ENCODE results near the gene TMEM184B.

TMEM184B gene

GRCh38 chr22:38296372-38296771, 23.6 kb upstream of the TMEM184B start:
- H3K4me3 Mint-ChIP-seq = no peak overlapping the region
- no peaks in the 10 kb centered on the region for H3K27me3 Mint-ChIP-seq
- H3K27ac Mint-ChIP-seq = no peak overlapping the region
- DNase-seq = no peak
- no peaks in the 10 kb centered on the region for H3K9me3 Mint-ChIP-seq
- no peaks in the 10 kb centered on the region for H3K4me1 Mint-ChIP-seq
- no peak for ATAC-seq
- H3K36me3 Mint-ChIP-seq (ENCODE audit: low read depth) = peaks cover 17% of the 10 kb centered on the region

- ATAC-seq (no peak), DNase-seq (no peak)
- no peaks in the 10 kb centered on the region for H3K4me1 Mint-ChIP-seq
- H3K9me3 Mint-ChIP-seq = no peaks in the 10 kb centered on the region
- no peak overlapping the region for H3K27ac Mint-ChIP-seq
- H3K27me3 Mint-ChIP-seq = no peaks in the 10 kb centered on the region
- no peak overlapping the region for H3K4me3 Mint-ChIP-seq
- H3K36me3 Mint-ChIP-seq (ENCODE audit: low read depth) = peaks cover 14% of the 10 kb centered on the region
Measured at GRCh38 chr22:38295863-38296262, 23.1 kb upstream of the TMEM184B start.

- H3K27me3 Mint-ChIP-seq = no peaks in the 10 kb centered on the region
- no peaks in the 10 kb centered on the region for H3K4me1 Mint-ChIP-seq
- DNase-seq (no peak), ATAC-seq (no peak)
- H3K27ac Mint-ChIP-seq = no peak overlapping the region
- no peaks in the 10 kb centered on the region for H3K9me3 Mint-ChIP-seq
- H3K36me3 Mint-ChIP-seq (ENCODE audit: low read depth) = peaks cover 11% of the 10 kb centered on the region
- H3K4me3 Mint-ChIP-seq = no peak overlapping the region
Measured at GRCh38 chr22:38295339-38295738, 22.5 kb upstream of the TMEM184B start.

- peaks cover 5% of the 10 kb centered on the region for H3K36me3 Mint-ChIP-seq (ENCODE audit: low read depth)
- no peaks in the 10 kb centered on the region for H3K27me3 Mint-ChIP-seq
- H3K27ac Mint-ChIP-seq = no peak overlapping the region
- no peaks in the 10 kb centered on the region for H3K9me3 Mint-ChIP-seq
- no peak for ATAC-seq
- H3K4me1 Mint-ChIP-seq = no peaks in the 10 kb centered on the region
- no peak for DNase-seq
- H3K4me3 Mint-ChIP-seq = no peak overlapping the region
Measured at GRCh38 chr22:38294193-38294592, 21.4 kb upstream of the TMEM184B start.

GRCh38 chr22:38292694-38293093, 19.9 kb upstream of the TMEM184B start:
- ATAC-seq (no peak), DNase-seq (no peak)
- no peak overlapping the region for H3K4me3 Mint-ChIP-seq
- H3K9me3 Mint-ChIP-seq = no peaks in the 10 kb centered on the region
- H3K27me3 Mint-ChIP-seq = no peaks in the 10 kb centered on the region
- H3K4me1 Mint-ChIP-seq = no peaks in the 10 kb centered on the region
- H3K27ac Mint-ChIP-seq = no peak overlapping the region
- no peaks in the 10 kb centered on the region for H3K36me3 Mint-ChIP-seq (ENCODE audit: low read depth)

- Mint-ChIP-seq H3K27me3 (no peaks in the 10 kb centered on the region), H3K27ac (no peak overlapping the region), H3K9me3 (no peaks in the 10 kb centered on the region), H3K4me1 (no peaks in the 10 kb centered on the region), H3K36me3 (ENCODE audit: low read depth) (no peaks in the 10 kb centered on the region), H3K4me3 (no peak overlapping the region)
- DNase-seq (no peak), ATAC-seq (no peak)
Measured at GRCh38 chr22:38291201-38291777, 18.5 kb upstream of the TMEM184B start.

- Mint-ChIP-seq H3K9me3 (no peaks in the 10 kb centered on the region), H3K36me3 (ENCODE audit: low read depth) (no peaks in the 10 kb centered on the region), H3K27me3 (no peaks in the 10 kb centered on the region), H3K4me3 (no peak overlapping the region), H3K4me1 (no peaks in the 10 kb centered on the region), H3K27ac (no peak overlapping the region)
- DNase-seq (no peak), ATAC-seq (no peak)
Measured at GRCh38 chr22:38290347-38290746, 17.5 kb upstream of the TMEM184B start.

GRCh38 chr22:38289583-38290082, 16.8 kb upstream of the TMEM184B start:
- Mint-ChIP-seq H3K4me3 (no peak overlapping the region), H3K27me3 (no peaks in the 10 kb centered on the region), H3K36me3 (ENCODE audit: low read depth) (no peaks in the 10 kb centered on the region), H3K9me3 (no peaks in the 10 kb centered on the region), H3K27ac (no peak overlapping the region), H3K4me1 (no peaks in the 10 kb centered on the region)
- DNase-seq (no peak), ATAC-seq (no peak)

- Mint-ChIP-seq H3K27ac (no peak overlapping the region), H3K9me3 (no peaks in the 10 kb centered on the region), H3K4me1 (no peaks in the 10 kb centered on the region), H3K4me3 (no peak overlapping the region), H3K27me3 (no peaks in the 10 kb centered on the region), H3K36me3 (ENCODE audit: low read depth) (no peaks in the 10 kb centered on the region)
- ATAC-seq (no peak), DNase-seq (no peak)
Measured at GRCh38 chr22:38286915-38287669, 14.3 kb upstream of the TMEM184B start.

GRCh38 chr22:38285018-38285417, 12.2 kb upstream of the TMEM184B start:
- no peaks in the 10 kb centered on the region for H3K9me3 Mint-ChIP-seq
- H3K27me3 Mint-ChIP-seq = no peaks in the 10 kb centered on the region
- ATAC-seq (no peak), DNase-seq (no peak)
- no peaks in the 10 kb centered on the region for H3K4me1 Mint-ChIP-seq
- no peak overlapping the region for H3K27ac Mint-ChIP-seq
- H3K36me3 Mint-ChIP-seq (ENCODE audit: low read depth) = no peaks in the 10 kb centered on the region
- no peak overlapping the region for H3K4me3 Mint-ChIP-seq

- DNase-seq (no peak), ATAC-seq (no peak)
- Mint-ChIP-seq H3K9me3 (no peaks in the 10 kb centered on the region), H3K27me3 (no peaks in the 10 kb centered on the region), H3K4me3 (no peak overlapping the region), H3K4me1 (no peaks in the 10 kb centered on the region), H3K27ac (no peak overlapping the region), H3K36me3 (ENCODE audit: low read depth) (no peaks in the 10 kb centered on the region)
Measured at GRCh38 chr22:38284042-38284402, 11.2 kb upstream of the TMEM184B start.

GRCh38 chr22:38282397-38282796, 9.6 kb upstream of the TMEM184B start:
- DNase-seq (no peak), ATAC-seq (no peak)
- no peaks in the 10 kb centered on the region for H3K27me3 Mint-ChIP-seq
- H3K36me3 Mint-ChIP-seq (ENCODE audit: low read depth) = no peaks in the 10 kb centered on the region
- H3K4me3 Mint-ChIP-seq = no peak overlapping the region
- H3K27ac Mint-ChIP-seq = no peak overlapping the region
- H3K9me3 Mint-ChIP-seq = no peaks in the 10 kb centered on the region
- no peaks in the 10 kb centered on the region for H3K4me1 Mint-ChIP-seq

GRCh38 chr22:38276166-38276565, 3.4 kb upstream of the TMEM184B start:
- no peak for DNase-seq
- Mint-ChIP-seq H3K4me3 (no peak overlapping the region), H3K36me3 (ENCODE audit: low read depth) (no peaks in the 10 kb centered on the region), H3K4me1 (peaks cover 20% of the 10 kb centered on the region), H3K27me3 (no peaks in the 10 kb centered on the region), H3K9me3 (no peaks in the 10 kb centered on the region), H3K27ac (no peak overlapping the region)
- no peak for ATAC-seq

GRCh38 chr22:38273135-38273826, 471 bp upstream of the TMEM184B start:
- Mint-ChIP-seq H3K4me3 (peak overlapping the region; percentile 86), H3K9me3 (no peaks in the 10 kb centered on the region), H3K27ac (peak overlapping the region; percentile 87), H3K27me3 (no peaks in the 10 kb centered on the region), H3K36me3 (ENCODE audit: low read depth) (no peaks in the 10 kb centered on the region), H3K4me1 (peaks cover 40% of the 10 kb centered on the region)
- DNase-seq (no peak), ATAC-seq (no peak)

GRCh38 chr22:38271927-38272372, 860 bp downstream of the TMEM184B start:
- H3K9me3 Mint-ChIP-seq = no peaks in the 10 kb centered on the region
- no peak for ATAC-seq

More at GRCh38 chr22:38271927-38272372, 860 bp downstream of the TMEM184B start:
- Mint-ChIP-seq H3K27me3 (no peaks in the 10 kb centered on the region), H3K4me3 (peak overlapping the region; percentile 82), H3K27ac (peak overlapping the region; percentile 70), H3K4me1 (peaks cover 50% of the 10 kb centered on the region), H3K36me3 (ENCODE audit: low read depth) (no peaks in the 10 kb centered on the region)
- DNase-seq = no peak
